NB4 (cell line): ENCODE data around the gene HERPUD1.
"Not testable (repeated sequence)": the region's sequence is repeated elsewhere in the genome, so short reads cannot be mapped to it uniquely, and the experiment has no call there.

ENCODE experiments used
- DNase-seq: peaks from one replicate; pipeline ENCODE4 v3.0.0; 2010; ENCODE audit warnings: low read depth
- H3K4me3 ChIP-seq: one replicate; pipeline ENCODE4 v1.5.1; 2011; ENCODE audit warnings: mild to moderate bottlenecking, low read depth, low read length, moderate library complexity
- CTCF ChIP-seq: IDR thresholded peaks from one replicate; pipeline ENCODE4 v1.5.1; 2012; ENCODE audit warnings: low read depth, low read length
- MAX ChIP-seq: IDR thresholded peaks from 2 replicates; pipeline ENCODE4 v1.6.1; 2011; ENCODE audit warnings: low read depth, low read length
- MYC ChIP-seq: IDR thresholded peaks from 2 replicates; pipeline ENCODE4 v1.6.1; 2011; ENCODE audit warnings: low read depth, low read length
- POLR2A ChIP-seq: IDR thresholded peaks from 2 replicates; pipeline ENCODE4 v1.6.1; 2011; ENCODE audit warnings: mild to moderate bottlenecking; ENCODE audit not compliant: insufficient read length; ENCODE audit errors: extremely low read depth

HERPUD1 gene

GRCh38 chr16:56931892-56932720 lies at the start of gene HERPUD1:
Gene HERPUD1, plus strand, starts transcription at chr16:56932142. Its CDS starts 103 bp downstream, at chr16:56932245.
- TF ChIP-seq MAX (peak; percentile 97), MYC (peak; percentile 96), CTCF (no peak), POLR2A (peak; percentile 93)
- peak; percentile 99 for DNase-seq
- peak within 1 kb of the TSS; percentile 92 for H3K4me3 ChIP-seq

GRCh38 chr16:56883586-56883985 lies 48.4 kb upstream of the HERPUD1 start:
- H3K4me3 ChIP-seq, result no peak overlapping the region
- no peak for DNase-seq
- TF ChIP-seq MAX, result no peak
- TF ChIP-seq MYC, result no peak
- no peak for TF ChIP-seq CTCF
- TF ChIP-seq POLR2A, result no peak

- DNase-seq, result no peak
- no peak for TF ChIP-seq CTCF
- no peak for TF ChIP-seq MAX
- TF ChIP-seq POLR2A, result no peak
- no peak for TF ChIP-seq MYC
- no peak overlapping the region for H3K4me3 ChIP-seq
These were observed 47.8 kb upstream of the HERPUD1 start for GRCh38 chr16:56884026-56884582.

- not testable (repeated sequence) for DNase-seq, H3K4me3 ChIP-seq
These were observed 47.0 kb upstream of the HERPUD1 start for GRCh38 chr16:56884929-56885328.

- H3K4me3 ChIP-seq, result no peak overlapping the region
These were observed 46.3 kb upstream of the HERPUD1 start for GRCh38 chr16:56885446-56886162.

More at GRCh38 chr16:56885446-56886162, 46.3 kb upstream of the HERPUD1 start:
- TF ChIP-seq MAX (no peak), CTCF (no peak), MYC (no peak), POLR2A (no peak)
- no peak for DNase-seq
